GF-D8 (cell line): ENCODE data around the gene LIN28B.
"Not testable (repeated sequence)": the region's sequence is repeated elsewhere in the genome, so short reads cannot be mapped to it uniquely, and the experiment has no call there.

Experiments
- DNase-seq: peaks from one replicate; lab custom pipeline; 2025; lab: John Stamatoyannopoulos, UW

Gene LIN28B

GRCh38 chr6:105013459-105013858, 56.6 kb downstream of the LIN28B start:
- not testable (repeated sequence) for DNase-seq

- DNase-seq: no peak
Observed at GRCh38 chr6:105014448-105014847, 57.5 kb downstream of the LIN28B start.

DNA sequence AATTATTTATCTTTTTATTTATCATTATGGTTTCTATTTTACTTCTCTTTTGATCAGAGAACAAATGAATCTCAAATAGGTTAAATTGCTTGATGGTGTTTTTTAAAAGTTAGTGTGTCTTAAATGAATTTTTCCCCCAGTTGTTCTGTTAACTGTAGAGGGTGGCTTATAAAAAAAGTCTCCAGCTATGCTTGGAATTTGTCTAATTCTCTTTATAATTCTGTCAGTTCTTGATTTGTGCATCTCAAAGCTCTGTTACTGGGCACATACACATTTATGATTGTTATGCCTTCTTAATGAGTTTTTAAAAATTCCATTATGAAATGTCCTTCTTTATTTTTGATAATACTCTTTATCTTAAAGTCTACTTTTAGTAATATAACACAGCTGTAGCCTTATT, 58.0 kb downstream of the LIN28B start:
- no peak for DNase-seq

GRCh38 chr6:105015482-105015881, 58.6 kb downstream of the LIN28B start:
- no peak for DNase-seq

- no peak for DNase-seq
Observed at GRCh38 chr6:105019285-105019684, 62.4 kb downstream of the LIN28B start.

GRCh38 chr6:105021399-105021798, 64.5 kb downstream of the LIN28B start:
- DNase-seq: no peak

- no peak for DNase-seq
Observed at GRCh38 chr6:105022416-105022815, 65.5 kb downstream of the LIN28B start.

- no peak for DNase-seq
Observed at GRCh38 chr6:105024803-105025202, 67.9 kb downstream of the LIN28B start.

- DNase-seq: no peak
Observed at GRCh38 chr6:105028898-105029297, 72.0 kb downstream of the LIN28B start.

GRCh38 chr6:105029581-105029980, 72.7 kb downstream of the LIN28B start:
- no peak for DNase-seq

GRCh38 chr6:105034470-105034869, 77.6 kb downstream of the LIN28B start:
- no peak for DNase-seq

- no peak for DNase-seq
Observed at GRCh38 chr6:105035299-105035698, 78.4 kb downstream of the LIN28B start.

- no peak for DNase-seq
Observed at GRCh38 chr6:105036351-105036750, 79.4 kb downstream of the LIN28B start.

GRCh38 chr6:105038259-105038658, 81.4 kb downstream of the LIN28B start:
- no peak for DNase-seq

GRCh38 chr6:105041880-105042279, 85.0 kb downstream of the LIN28B start:
- DNase-seq: no peak

DNA sequence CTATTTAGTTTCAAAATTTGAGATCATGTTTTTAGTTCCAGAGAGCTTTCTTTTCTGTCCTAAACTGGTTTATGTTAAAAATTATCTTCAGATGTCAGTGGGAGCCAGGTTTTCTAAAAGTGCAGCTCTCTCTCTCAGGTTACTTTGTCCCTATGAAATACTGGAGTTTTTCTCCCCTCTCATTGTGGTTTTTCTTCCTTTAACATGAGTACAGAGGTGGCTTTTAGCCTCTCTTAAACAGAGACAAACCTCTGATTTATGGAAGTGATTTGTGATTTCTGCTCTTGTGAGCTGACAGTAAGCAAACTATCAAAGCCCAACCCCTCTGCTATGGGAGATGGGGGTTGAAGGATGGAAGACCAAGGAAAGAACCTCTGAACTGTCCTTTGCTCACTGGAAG, 85.7 kb downstream of the LIN28B start:
- no peak for DNase-seq

- DNase-seq: no peak
Observed at GRCh38 chr6:105043979-105044378, 87.1 kb downstream of the LIN28B start.

GRCh38 chr6:105045526-105045925, 88.6 kb downstream of the LIN28B start:
- DNase-seq: no peak

DNA sequence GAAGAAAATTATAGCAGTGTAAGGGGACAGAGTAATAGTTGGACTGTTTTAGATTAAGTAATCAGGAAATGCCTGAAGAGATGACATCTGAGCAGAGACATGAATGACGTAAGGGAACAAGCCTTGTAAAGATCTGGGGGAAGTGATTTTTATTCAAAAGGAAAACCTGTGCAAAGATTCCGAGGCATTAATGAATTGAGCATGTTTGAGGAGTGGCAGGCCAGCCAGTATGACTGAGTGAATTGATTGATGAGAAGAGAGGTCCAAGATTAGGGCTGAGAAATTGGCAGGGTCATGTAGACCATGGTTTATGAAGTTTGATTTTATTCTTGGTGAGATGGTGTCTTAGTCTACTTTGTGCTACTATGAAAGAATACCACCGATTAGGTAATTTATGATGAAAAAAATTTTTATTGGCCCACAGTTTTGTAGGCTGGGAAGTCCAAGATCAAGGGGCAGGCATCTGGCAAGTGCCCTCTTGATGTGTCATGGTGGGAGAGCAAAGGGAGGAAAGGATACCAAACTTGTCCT, 95.1 kb downstream of the LIN28B start:
- DNase-seq: no peak

DNA sequence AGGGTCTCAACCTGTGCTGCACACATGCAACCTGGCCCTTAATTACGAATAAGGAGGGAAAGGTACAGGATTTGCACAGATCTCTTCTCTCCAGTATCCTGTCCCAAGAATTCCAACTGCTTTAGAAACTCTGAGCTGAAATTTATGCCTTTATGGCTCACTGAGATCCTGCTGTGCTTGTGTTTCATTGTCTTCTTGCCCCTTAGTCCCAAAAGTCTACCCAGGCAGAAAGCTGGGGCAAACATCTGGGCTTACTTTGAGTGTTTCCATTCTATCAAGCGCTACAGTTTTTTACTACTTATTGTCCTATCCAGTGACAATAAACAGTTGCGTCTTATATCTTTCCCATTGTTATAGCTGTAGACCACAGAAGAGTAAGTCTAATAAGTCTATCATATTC, 99.7 kb downstream of the LIN28B start:
- DNase-seq: no peak

- DNase-seq: no peak
Observed at GRCh38 chr6:105057160-105057559, 100.3 kb downstream of the LIN28B start.

GRCh38 chr6:105058316-105058715, 101.4 kb downstream of the LIN28B start:
- no peak for DNase-seq

GRCh38 chr6:105058846-105059245, 101.9 kb downstream of the LIN28B start:
- DNase-seq: peak; percentile 10

- no peak for DNase-seq
Observed at GRCh38 chr6:105066233-105066632, 109.3 kb downstream of the LIN28B start.

- no peak for DNase-seq
Observed at GRCh38 chr6:105066836-105067235, 109.9 kb downstream of the LIN28B start.
